HG03442 (cell line): ENCODE data around the gene MYH9.
A peak's percentile ranks its signal among the peaks of the same experiment; 100 is the strongest.
"Not testable (repeated sequence)": the region's sequence is repeated elsewhere in the genome, so short reads cannot be mapped to it uniquely, and the experiment has no call there.

Experiments
- ATAC-seq: cut with Tn5 transposase; IDR thresholded peaks from one replicate; pipeline ENCODE4 v1.9.1; 2021; ENCODE audit warnings: mild to moderate bottlenecking, moderate library complexity; ENCODE audit not compliant: unreplicated experiment

Gene MYH9

DNA sequence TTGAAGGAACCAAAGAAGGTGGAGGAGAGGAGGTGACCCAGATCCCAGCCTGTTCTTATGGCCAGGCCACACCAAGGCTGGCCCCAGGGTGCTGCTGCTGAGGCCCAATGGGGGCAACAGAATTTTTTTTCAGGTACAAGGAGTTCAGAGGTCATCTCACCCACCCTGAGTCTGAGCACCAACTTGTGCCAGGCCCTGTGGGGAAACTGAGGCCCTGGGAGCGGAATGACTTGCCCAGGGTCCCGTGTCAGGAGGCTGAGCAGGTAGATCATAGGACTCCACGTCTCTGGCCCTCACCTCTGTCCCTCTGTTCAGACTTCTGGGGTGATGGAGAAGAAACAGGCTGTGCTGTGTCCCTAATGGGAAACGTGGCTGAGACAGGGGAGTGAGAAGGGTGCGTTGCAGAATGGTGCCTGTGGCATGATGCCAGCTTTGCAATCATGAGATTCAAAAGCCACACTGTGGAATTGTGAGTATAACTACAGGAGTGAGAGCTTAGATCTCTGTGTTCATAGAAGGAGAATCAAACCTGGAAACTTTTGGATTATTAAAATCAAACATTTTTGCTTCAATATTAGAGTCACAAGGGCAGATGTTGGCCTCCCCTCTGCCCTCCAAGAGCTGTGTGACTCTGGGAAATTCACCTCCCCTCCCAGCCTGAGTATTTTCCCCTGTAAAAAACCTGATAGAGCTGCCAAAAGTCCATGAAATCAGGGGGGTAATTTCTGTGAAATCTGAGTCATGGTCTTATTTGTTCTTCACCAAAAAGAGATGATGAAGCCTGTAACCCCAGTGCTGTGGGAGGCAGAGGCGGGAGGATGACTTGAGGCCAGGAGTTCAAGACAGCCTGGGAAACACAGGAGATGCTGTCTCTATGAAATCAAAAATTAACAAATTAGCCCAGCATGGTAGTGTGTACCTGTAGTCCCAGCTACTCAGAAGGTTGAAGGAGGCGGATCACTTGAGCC lies 134.0 kb downstream of the MYH9 start:
- ATAC-seq = no peak

DNA sequence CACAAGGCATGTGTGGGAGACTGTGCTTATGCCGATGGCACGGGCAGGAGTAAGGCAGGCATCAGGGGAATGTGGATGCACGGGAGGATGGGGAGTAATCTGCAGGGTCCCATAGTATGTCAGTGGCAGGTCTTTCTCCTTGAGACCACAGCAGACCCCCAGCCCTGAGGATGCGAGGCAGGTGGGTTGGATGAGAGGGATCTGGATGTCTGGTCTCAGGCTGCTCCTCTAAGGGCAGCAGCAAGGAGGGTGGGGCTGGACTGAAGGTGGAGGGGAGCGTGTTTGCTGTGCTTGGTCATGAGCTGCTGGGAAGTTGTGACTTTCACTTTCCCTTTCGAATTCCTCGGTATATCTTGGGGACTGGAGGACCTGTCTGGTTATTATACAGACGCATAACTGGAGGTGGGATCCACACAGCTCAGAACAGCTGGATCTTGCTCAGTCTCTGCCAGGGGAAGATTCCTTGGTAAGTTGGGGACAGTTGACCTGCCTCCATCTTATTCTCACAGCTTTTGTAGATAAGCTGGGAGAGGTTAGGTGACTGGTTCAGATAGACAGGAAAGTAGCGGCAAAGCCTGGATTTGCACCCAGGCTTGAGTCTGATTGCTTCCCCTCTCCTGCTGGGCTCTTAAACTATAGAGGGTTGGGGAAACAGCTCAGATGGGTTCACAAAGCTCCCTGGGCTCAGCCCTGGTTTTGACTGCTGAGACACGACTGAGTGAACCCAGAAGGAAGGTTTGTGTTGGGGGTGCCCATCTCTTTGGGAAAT lies 134.8 kb downstream of the MYH9 start, which contains the start of gene APOL1:
TSS of gene APOL1 (plus strand) at position 380 of the 769 bp plus-strand sequence. CDS start 1,823 bp downstream, outside the sequence.
- peak; percentile 39 for ATAC-seq

DNA sequence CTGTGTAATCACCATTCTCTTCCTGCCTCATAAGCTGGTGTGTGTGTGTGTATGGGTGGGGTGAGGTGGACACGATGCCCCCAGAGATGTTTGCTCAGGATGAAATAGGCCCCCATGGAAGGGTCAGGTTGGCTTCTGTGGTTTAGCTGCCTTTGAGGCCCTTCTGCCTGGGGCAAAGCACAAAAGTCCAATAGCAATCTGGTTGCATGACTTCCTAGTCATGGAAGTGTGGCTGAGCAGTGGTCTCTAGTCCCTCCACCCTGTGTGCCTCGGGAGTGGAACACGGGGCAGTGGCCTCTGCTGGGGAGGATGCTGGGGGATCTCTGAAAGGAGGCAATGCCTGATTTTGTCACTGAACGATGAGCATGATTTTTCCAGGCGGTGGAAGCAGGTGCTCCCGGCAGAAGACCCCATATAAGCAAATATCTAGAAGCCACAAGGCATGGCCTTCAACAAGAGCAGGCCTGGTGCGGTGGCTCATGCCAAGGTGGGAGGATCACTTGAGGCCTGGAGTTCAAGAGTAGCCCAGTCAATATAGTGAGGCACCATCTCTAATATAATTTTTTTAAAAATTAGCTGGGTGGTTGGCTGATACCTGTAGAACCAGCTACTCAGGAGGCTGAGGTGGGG lies 135.7 kb downstream of the MYH9 start:
- not testable (repeated sequence) for ATAC-seq

GRCh38 chr22:36250292-36250960 lies 137.3 kb downstream of the MYH9 start:
- ATAC-seq = not testable (repeated sequence)

DNA sequence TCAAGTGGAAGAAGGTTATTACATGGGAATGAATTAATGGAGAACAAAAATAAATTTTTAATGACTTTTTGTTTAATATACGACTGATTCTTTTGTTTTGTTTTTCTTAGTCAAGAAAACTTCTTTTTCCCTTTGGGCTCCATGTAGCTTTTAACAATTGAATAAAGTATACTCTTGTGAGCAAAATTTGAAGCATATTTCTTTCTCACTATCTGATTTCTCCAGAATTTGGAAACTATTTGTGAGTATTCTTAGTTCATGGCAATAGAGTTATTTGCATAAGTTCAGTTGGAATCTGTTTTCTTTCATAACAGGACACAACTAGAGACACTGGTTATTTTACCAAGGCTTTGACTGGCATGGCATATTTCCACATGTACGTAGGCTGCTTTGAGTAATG lies 138.6 kb downstream of the MYH9 start:
- no peak for ATAC-seq

DNA sequence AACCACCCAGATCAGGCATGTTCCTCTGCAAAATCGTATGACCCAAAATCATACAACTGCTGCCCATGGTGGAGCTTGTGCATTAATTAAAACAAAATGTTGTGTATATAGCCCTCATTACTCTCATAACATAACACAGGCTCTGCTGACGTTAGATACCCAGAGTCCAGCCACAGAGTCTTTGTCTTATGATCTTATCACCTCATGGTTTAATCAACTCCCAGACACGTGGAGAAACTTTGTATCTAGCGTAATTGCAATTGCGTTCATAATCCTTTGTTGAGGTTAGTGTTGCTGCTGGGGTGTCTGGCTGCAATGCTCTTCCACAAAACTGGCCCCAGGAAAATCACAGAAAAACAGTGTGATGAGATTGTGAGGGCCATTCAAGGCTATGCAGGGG lies 139.8 kb downstream of the MYH9 start:
- ATAC-seq = no peak

GRCh38 chr22:36246718-36247117 lies 141.0 kb downstream of the MYH9 start:
- ATAC-seq = no peak

DNA sequence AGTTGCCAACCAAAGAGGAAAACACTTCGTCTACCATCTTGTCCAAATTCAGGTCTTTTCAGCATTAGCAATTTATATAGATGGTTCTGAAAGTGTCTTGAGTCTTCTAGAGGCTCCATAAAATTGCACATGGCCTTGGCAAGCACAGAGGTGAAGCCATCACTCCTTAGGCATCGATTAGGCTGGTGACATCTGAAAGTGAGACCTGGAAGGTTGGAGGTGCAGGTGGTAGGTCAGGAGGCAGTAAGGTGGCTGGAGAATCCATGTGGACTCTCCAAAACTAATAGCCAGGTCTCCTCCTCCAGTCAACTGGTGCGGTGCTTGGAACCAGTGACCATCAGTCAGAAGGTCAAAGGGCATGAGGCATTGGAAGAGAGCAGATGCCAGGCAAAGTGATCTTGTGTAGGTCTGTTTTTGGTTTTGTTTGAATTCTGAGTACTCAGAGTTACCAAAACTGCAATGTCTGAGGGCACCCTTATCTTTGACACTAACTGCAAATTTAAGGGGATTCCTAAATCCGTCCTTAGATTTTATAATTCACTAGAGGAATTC lies 141.9 kb downstream of the MYH9 start:
- ATAC-seq = no peak

- no peak for ATAC-seq
Measured at GRCh38 chr22:36244522-36245391, 143.0 kb downstream of the MYH9 start.

GRCh38 chr22:36243986-36244385 lies 143.8 kb downstream of the MYH9 start:
- no peak for ATAC-seq

DNA sequence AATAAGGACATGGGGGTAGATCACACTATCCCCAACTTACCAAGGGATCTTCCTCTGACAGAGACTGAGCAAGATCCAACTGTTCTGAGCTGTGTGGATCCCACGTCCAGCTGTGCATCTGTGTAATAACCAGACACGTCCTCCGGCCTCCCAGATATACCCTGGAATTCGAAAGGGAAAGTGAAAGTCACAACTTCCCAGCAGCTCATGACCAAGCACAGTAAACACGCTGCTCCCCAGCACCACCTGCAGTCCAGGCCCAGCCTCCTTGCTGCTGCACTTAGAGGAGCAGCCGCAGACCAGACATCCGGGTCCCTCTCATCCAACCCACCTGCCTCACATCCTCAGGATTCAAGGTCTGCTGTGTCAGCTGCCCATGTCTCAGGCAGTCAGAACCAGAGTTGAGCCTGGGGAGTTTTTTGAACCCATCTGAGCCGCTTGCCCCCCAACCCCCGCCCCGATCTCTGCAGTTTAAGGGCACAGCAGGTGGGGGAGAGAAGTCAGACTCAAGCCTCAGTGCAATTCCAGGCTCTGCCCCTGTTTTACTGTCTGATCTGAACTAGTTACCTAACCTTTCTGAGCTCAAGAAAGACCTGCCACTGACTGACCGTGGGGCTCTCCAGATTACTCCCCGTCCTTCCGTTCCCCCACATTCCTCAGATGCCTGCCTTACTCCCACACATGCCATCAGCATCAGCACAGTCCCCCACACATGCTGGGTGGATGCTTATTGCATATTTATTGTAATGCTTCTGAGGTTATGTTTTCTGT lies 148.2 kb downstream of the MYH9 start, which contains the start of gene APOL2:
TSS of gene APOL2 (minus strand) at position 127 of the 771 bp plus-strand sequence. CDS start 6,365 bp downstream, outside the sequence.
- peak; percentile 85 for ATAC-seq

- no peak for ATAC-seq
Measured at GRCh38 chr22:36239150-36239400, 148.7 kb downstream of the MYH9 start.

DNA sequence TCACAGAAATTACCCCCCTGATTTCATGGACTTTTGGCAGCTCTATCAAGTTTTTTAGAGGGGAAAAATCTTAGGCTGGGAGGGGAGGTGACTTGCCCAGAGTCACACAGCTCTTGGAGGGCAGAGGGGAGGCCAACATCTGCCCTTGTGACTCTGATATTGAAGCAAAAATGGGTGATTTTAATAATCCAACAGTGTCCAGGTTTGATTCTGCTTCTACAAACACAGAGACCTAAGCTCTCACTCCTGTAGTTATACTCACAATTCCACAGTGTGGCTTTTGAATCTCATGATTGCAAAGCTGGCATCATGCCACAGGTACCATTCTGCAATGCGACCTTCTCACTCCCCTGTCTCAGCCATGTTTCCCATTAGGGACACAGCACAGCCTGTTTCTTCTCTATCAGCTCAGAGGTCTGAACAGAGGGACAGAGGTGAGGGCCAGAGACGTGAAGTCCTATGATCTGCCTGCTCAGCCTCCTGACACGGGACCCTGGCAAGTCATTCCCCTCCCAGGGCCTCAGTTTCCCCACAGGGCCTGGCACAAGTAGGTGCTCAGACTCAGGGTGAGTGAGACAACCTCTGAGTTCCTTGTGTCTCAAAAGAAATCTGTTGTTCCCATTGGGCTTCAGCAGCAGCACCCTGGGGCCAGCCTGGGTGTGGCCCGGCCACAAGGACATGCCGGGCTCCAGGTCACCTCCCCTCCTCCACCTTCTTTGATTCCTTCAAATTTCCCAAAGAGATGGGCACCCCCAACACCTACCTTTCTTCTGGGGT lies 149.2 kb downstream of the MYH9 start:
- ATAC-seq = no peak

GRCh38 chr22:36237462-36238372 lies 150.1 kb downstream of the MYH9 start:
- no peak for ATAC-seq

DNA sequence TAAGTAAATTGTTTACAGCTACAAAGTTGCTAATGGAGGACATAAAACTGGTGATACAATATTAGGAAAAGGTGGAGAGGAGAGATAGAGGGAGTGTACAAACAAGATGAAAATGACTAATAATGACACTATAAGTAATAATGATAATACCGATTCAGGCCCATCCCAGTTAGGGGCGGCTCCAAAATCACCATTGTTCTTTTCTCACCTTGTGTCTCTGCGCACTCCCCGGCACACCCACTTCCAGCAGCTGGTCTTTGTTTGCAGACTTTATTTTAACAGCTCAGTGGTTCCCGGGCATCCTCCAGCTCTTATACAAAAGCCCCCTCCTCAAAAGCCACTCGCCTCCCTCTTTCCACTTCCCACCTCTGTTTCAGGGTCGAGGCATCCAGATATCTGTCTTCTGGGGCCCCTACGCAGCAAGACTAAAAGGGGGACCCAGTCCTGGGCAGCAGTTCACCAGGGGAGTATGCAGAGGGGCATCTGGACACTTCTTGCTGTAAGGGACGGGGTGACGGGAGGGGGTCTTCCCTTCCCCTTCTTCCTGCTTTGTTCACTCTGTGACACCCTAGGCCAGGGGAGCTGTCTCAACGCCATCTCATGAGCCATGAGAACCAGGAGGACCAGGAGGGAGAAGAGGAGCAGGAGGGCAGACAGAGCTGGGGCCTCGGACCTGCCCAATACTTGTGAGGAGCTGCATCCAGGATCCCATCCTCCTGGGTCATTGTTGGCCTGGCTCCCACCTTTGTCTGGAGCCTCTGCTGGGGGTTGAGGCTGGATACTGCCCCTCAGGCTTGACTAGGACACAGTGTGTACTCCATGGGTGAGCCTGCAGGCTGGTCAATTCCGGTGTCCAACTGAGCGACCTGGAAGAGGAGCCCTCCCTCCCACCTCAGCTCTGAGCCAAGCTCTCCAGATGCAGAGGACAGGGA lies 151.1 kb downstream of the MYH9 start:
- no peak for ATAC-seq

DNA sequence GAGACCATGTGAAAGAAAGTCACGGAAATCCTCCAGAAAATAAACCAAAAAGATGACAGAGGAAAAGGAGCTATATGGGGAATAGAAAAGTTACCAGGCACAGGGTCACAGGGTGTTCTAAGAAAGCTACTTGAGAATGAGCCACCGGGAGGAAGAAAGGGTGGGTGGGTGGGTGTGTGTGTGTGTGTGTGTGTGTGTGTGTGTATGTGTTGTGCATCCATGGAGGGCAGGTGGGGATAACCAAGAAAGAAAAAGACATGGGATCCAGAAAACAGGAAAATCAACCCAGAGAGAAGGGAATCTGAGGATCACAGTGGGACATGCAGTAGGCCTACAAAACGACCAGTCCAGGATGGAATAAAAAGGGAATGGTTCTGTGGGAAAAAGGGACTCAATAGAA lies 152.2 kb downstream of the MYH9 start:
- no peak for ATAC-seq
